HepG2 (cell line): Measurements from ENCODE around the gene RSL1D1. TPM values are rescaled to one million over a fixed set of nuclear protein-coding genes. Genes with fewer than 3 reads are reported as not detected.

Experiments used
- ATAC-seq: fragments of 200-7000 bp; cut with Tn5 transposase; 3 replicates; pipeline ENCODE4 v1.9.1; 2020; ENCODE audit warnings: mild to moderate bottlenecking, moderate library complexity
- BruUV-seq: library from RNA; stranded (reverse); fragments of 400-500 nt; replicated peaks from 2 replicates; lab custom pipeline; 2021; lab: Mats Ljungman, UMichigan
- CTCF ChIA-PET: fragments of 300-600 bp; formaldehyde crosslinking; extraction: SDS; loops from one replicate; lab custom pipeline; 2021; ENCODE audit warnings: low total read pairs, inconsistent platforms, low intra/inter-chr PET ratio; lab: Yijun Ruan, JAX
- POLR2A ChIA-PET: fragments of 350-600 bp; sonication (Branson Sonifier 250); formaldehyde crosslinking; loops from one replicate; lab custom pipeline; 2020; ENCODE audit warnings: antibody characterized with exemption, inconsistent platforms; lab: Yijun Ruan, JAX
- DNase-seq: peaks from one replicate; pipeline ENCODE4 v3.0.0-alpha.2; 2015; ENCODE audit warnings: low spot score
- FAIRE-seq: peaks from 3 replicates; lab custom pipeline; 2011; peaks lifted over from hg19 to GRCh38; lab: Jason Lieb, UNC
- H2AFZ ChIP-seq: one replicate; pipeline ENCODE4 v1.6.1; 2011; ENCODE audit warnings: low read length, inconsistent platforms
- H3K27ac ChIP-seq: fragments of 300-600 bp; 3 replicates; pipeline ENCODE4 v1.8.0; 2011; ENCODE audit warnings: mixed run types, mild to moderate bottlenecking, mixed read lengths, low read length, inconsistent platforms; ENCODE audit not compliant: insufficient read depth; ENCODE audit errors: extremely low read length
- H3K27me3 ChIP-seq, 2 experiments: fragments of 200-600 bp in 1 of 2; 2 replicates in 1 of 2; 3 replicates in 1 of 2; pipeline versions ENCODE4 v1.6.0 to v1.8.0; 2011; ENCODE audit warnings: low read length in 2 of 2, mild to moderate bottlenecking in 2 of 2, moderate library complexity in 2 of 2, inconsistent platforms in 1 of 2; ENCODE audit not compliant: insufficient read depth in 2 of 2, control insufficient read depth in 1 of 2
- H3K36me3 ChIP-seq, 2 experiments: fragments of 200-600 bp in 1 of 2; replicated peaks in 1 of 2; 2 replicates in 1 of 2; 3 replicates in 1 of 2; pipeline versions ENCODE4 v1.5.1 to v1.8.0; 2011; ENCODE audit warnings: low read length in 2 of 2, inconsistent platforms in 1 of 2; ENCODE audit not compliant: insufficient read depth in 2 of 2, control insufficient read depth in 1 of 2
- H3K4me1 ChIP-seq: 2 replicates; pipeline ENCODE4 v1.5.1; 2012; ENCODE audit warnings: low read length, inconsistent platforms; ENCODE audit not compliant: insufficient read depth
- H3K4me2 ChIP-seq: 2 replicates; pipeline ENCODE4 v1.6.0; 2011; ENCODE audit warnings: low read depth, low read length, inconsistent platforms
- H3K4me3 ChIP-seq, 3 experiments: fragments of 200-600 bp in 1 of 3; sonication (generic), shearing (Covaris generic) in 1 of 3; replicated peaks in 1 of 3; 2 replicates each; pipeline ENCODE4 v1.5.1; 2011 to 2016; ENCODE audit warnings: low read length in 3 of 3, inconsistent platforms in 2 of 3, low read depth in 2 of 3, mild to moderate bottlenecking in 2 of 3, control low read depth in 1 of 3, mixed read lengths in 1 of 3; ENCODE audit not compliant: insufficient read depth in 1 of 3
- H3K79me2 ChIP-seq: one replicate; pipeline ENCODE4 v1.6.1; 2011; ENCODE audit warnings: low read length, inconsistent platforms; ENCODE audit not compliant: insufficient read depth
- H3K9ac ChIP-seq: 2 replicates; pipeline ENCODE4 v1.6.0; 2011; ENCODE audit warnings: mild to moderate bottlenecking, low read depth, low read length, inconsistent platforms; ENCODE audit not compliant: insufficient read depth
- H3K9me3 ChIP-seq: 2 replicates; pipeline ENCODE4 v1.5.1; 2012; ENCODE audit warnings: mild to moderate bottlenecking, low read length
- H4K20me1 ChIP-seq: 2 replicates; pipeline ENCODE4 v1.6.0; 2011; ENCODE audit warnings: inconsistent platforms, mild to moderate bottlenecking, low read length, moderate library complexity; ENCODE audit not compliant: insufficient read depth
- ESRRA ChIP-seq: sonication (generic); formaldehyde crosslinking; IDR thresholded peaks from 2 replicates; pipeline ENCODE4 v1.5.1; 2020; ENCODE audit warnings: mild to moderate bottlenecking, low read depth, missing genetic modification reagents
- GLMP ChIP-seq: sonication (generic); formaldehyde crosslinking; IDR thresholded peaks from 2 replicates; pipeline ENCODE4 v1.9.0; 2021; ENCODE audit warnings: missing genetic modification reagents, mild to moderate bottlenecking, borderline replicate concordance
- JUND ChIP-seq: sonication (generic); formaldehyde crosslinking; IDR thresholded peaks from 2 replicates; pipeline ENCODE4 v1.8.0; 2022; ENCODE audit warnings: mild to moderate bottlenecking, missing genetic modification reagents
- NFE2L2 ChIP-seq: fragments of 150-350 bp; IDR thresholded peaks from 2 replicates; pipeline ENCODE4 v1.6.1; 2014; ENCODE audit warnings: low read length
- PAF1 ChIP-seq: IDR thresholded peaks from 2 replicates; pipeline ENCODE4 v1.6.1; 2016; ENCODE audit warnings: missing genetic modification reagents, missing compliant biosample characterization
- PHB2 ChIP-seq: fragments of 450-650 bp; IDR thresholded peaks from 2 replicates; pipeline ENCODE4 v1.6.1; 2018; ENCODE audit not compliant: partially characterized antibody
- RBM22 ChIP-seq: fragments of 200-400 bp; formaldehyde crosslinking; optimal IDR thresholded peaks from 2 replicates; pipeline ENCODE3; 2017; ENCODE audit warnings: mild to moderate bottlenecking, low read length, moderate library complexity
- SMC3 ChIP-seq: IDR thresholded peaks from 2 replicates; pipeline ENCODE4 v1.6.1; 2011; ENCODE audit warnings: low read length, improper control_type of control experiment
- SOX13 ChIP-seq, 3 experiments: fragments of 450-650 bp in 1 of 3; sonication (generic) in 1 of 3; formaldehyde crosslinking in 1 of 3; IDR thresholded peaks in 2 of 3; conservative IDR thresholded peaks in 1 of 3; 2 replicates each; pipeline versions ENCODE4 v1.5.0 to v1.6.1; 2016 to 2020; ENCODE audit warnings: antibody characterized with exemption in 1 of 3, mild to moderate bottlenecking in 1 of 3, missing compliant biosample characterization in 1 of 3, missing genetic modification reagents in 1 of 3, moderate library complexity in 1 of 3
- ZNF207 ChIP-seq: fragments of 450-650 bp; IDR thresholded peaks from 2 replicates; pipeline ENCODE4 v1.6.1; 2016; ENCODE audit warnings: antibody characterized with exemption, borderline replicate concordance
- ZNF740 ChIP-seq: sonication (generic); formaldehyde crosslinking; IDR thresholded peaks from 2 replicates; pipeline ENCODE4 v1.4.0; 2020; ENCODE audit warnings: missing genetic modification reagents
- WGBS: methylation state at CpG from one replicate; pipeline ENCODE4 v1.1.6; 2017; ENCODE audit warnings: low lambda C conversion rate; 5-methylcytosine and 5-hydroxymethylcytosine counted together
- in situ Hi-C: cut with HindIII; loops from 2 replicates; pipeline ENCODE4 v1.10.0; 2017; ENCODE audit warnings: low pct_unique_long_range_greater_than_20kb; ENCODE audit not compliant: extremely low pct_ligation_motif_present
- intact Hi-C: fragments of 100-400 bp; cut with micrococcal nuclease; formaldehyde crosslinking; loops from one replicate; pipeline ENCODE4 v1.10.0; 2022; ENCODE audit not compliant: unreplicated experiment
- polyA plus RNA-seq, 8 experiments: library from polyadenylated mRNA; depleted of rRNA in 3 of 8; stranded (reverse) in 7 of 8; unstranded in 1 of 8; fragments of >200 nt; fragmentation: Illumina TruSeq in 4 of 8; extraction: Trizol in 4 of 8; gene quantifications; 2 replicates each; pipeline versions ENCODE4 v1.2.1 to v1.2.3, GENCODE V29; 2011 to 2016; ENCODE audit warnings: low read depth in 4 of 8, missing spikeins in 1 of 8, mixed read lengths in 1 of 8; ENCODE audit not compliant: insufficient read depth in 1 of 8
- total RNA-seq, 5 experiments: library from RNA; depleted of rRNA; stranded (reverse); fragments of >200 nt; fragmentation: Illumina TruSeq; extraction: Trizol; gene quantifications; 2 replicates each; pipeline ENCODE4 v1.2.3, GENCODE V29; 2016; ENCODE audit warnings: low read depth in 1 of 5

Gene RSL1D1
- total and polyA plus RNA-seq, 2 of the 13 experiments (the other 11 are each of a cell fraction or from before 2014, with no cell fraction given): 187 to 343 TPM

DNA sequence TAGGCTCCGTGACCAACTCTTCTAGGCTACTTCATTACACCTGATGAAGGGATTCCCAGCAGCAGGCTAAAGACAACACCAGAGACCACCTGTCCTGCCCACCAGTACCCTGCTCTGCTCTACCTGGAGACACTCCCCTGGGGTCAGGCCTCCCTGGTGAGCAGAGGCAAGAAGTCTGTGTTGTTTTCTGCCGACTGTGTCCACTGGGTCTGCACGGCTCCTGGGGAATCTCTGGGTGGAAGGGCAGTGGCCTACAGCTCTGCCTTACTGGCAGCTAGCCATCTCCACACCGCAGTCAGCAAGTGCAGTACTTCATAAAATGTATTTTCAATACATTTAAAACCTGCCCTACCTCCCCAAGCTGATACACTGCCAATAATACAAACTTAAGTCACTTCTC lies 6.8 kb downstream of the RSL1D1 start:
- intact Hi-C loops (no loop called here), in situ Hi-C loops (no loop called here)
- POLR2A ChIA-PET: interaction anchor here (1.5 to 10.4 kb wide), 3 partner anchors 9 to 46 kb away, joined by 4 to 72 read pairs (median 7); no protein-coding TSS in a partner anchor
- Histone ChIP-seq H3K9ac (no peak overlapping the region), H3K4me1 (peaks cover 32% of the 10 kb centered on the region), H3K4me2 (no peak overlapping the region), H3K27ac (no peak overlapping the region), H3K4me3 (no peak overlapping the region), H3K9me3 (no peaks in the 10 kb centered on the region), H2AFZ (no peak overlapping the region), H3K27me3 (no peaks in the 10 kb centered on the region), H4K20me1 (peaks cover 35% of the 10 kb centered on the region), H3K79me2 (peaks cover 52% of the 10 kb centered on the region), H3K36me3 (peaks cover 66 to 92% of the 10 kb centered on the region in 2 experiments)
- no TSS peak for BruUV-seq
- 98% methylated on average over 4 of the region's 4 CpGs for WGBS
- no peak for DNase-seq
- TF ChIP-seq SMC3 (no peak), ZNF740 (CRISPR knock-in tag) (no peak), ESRRA (CRISPR knock-in tag) (no peak), GLMP (CRISPR knock-in tag) (no peak), SOX13 (IDR thresholded peaks at IDR 0.05) (no peak), SOX13 (CRISPR knock-in tag; conservative IDR thresholded peaks at IDR 0.05 in 1 of 2, IDR thresholded peaks at IDR 0.05 in 1 of 2) (0 out of 4 replicates have a peak, but pooled peaks of 1 of the 2 experiments have one; percentile 59), RBM22 (peak; percentile 66), JUND (no peak), ZNF207 (no peak), PAF1 (no peak), PHB2 (no peak), NFE2L2 (no peak)
- CTCF ChIA-PET: no interaction called here
- peak; percentile 41 for ATAC-seq
- FAIRE-seq: no peak
